Astrocyte (in vitro differentiated cells and primary cell): ENCODE measurements around the gene FAM83D.

Experiments
- EZH2 ChIP-seq: IDR thresholded peaks from 2 replicates; pipeline ENCODE4 v1.6.1; 2012; ENCODE audit warnings: mild to moderate bottlenecking, low read length, inconsistent platforms; ENCODE audit not compliant: insufficient read depth
- TF ChIP-seq, protein P1 (sequence below): IDR thresholded peaks from 2 replicates; pipeline ENCODE4 v1.5.1; 2011; ENCODE audit warnings: low read depth, mild to moderate bottlenecking, inconsistent platforms, low read length, moderate library complexity; ENCODE audit not compliant: insufficient read depth

DNA sequence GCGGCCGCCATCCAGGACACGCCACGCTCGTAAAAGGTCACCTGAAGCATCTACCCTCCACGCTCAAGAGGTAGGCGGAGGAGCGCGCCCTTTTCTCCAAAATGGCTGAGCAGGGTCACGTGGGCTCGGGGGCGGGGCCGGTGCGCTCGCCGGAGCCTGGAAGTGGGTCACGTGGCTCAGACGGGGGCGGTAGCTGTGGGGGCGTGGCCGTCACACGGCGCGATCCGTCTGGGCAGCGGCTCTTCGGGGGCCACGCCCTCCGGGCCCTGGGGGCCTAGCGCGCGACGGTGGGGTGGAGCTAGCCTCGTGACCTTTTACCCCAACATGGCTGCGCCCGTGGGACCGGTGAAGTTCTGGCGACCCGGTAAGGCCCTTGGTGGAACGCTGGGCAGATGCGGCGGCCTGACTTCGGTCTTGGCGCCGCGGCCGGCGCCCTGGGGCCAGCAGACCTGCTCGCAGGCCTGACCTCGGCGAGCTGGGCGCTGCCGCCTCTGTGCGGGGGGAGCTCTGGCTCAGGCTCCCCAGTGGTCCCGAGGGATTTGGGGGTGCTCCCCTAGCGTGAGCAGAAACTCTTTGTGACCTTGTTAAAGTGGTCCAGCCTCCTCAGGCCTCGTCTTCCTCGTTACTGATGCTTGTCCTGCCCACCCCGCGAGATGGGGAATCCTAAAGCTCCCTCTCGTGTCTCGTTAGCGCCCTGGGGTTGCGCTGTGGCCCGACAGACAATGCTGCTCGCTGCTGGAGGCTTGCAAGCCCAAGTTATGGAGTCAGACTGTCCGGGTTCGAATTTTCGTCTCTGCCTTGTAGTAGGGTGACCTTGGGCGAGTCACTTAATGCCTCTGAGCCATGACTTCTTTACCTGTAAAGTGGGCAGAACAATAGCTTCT lies 36.1 kb downstream of the FAM83D start, which contains the start of gene DHX35:
- TF ChIP-seq EZH2: no peak
- TF ChIP-seq, protein P1, sequence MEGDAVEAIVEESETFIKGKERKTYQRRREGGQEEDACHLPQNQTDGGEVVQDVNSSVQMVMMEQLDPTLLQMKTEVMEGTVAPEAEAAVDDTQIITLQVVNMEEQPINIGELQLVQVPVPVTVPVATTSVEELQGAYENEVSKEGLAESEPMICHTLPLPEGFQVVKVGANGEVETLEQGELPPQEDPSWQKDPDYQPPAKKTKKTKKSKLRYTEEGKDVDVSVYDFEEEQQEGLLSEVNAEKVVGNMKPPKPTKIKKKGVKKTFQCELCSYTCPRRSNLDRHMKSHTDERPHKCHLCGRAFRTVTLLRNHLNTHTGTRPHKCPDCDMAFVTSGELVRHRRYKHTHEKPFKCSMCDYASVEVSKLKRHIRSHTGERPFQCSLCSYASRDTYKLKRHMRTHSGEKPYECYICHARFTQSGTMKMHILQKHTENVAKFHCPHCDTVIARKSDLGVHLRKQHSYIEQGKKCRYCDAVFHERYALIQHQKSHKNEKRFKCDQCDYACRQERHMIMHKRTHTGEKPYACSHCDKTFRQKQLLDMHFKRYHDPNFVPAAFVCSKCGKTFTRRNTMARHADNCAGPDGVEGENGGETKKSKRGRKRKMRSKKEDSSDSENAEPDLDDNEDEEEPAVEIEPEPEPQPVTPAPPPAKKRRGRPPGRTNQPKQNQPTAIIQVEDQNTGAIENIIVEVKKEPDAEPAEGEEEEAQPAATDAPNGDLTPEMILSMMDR: peak; percentile 18
